Eye (tissue), 1 donor: ENCODE measurements around the gene CHRD.

Experiments
- DNase-seq: peaks from one replicate; pipeline ENCODE4 v3.0.0-alpha.2; 2015

CHRD gene

GRCh38 chr3:184361932-184362667, 17.8 kb upstream of the CHRD start:
- peak; percentile 87 for DNase-seq

GRCh38 chr3:184362668-184363546, 16.9 kb upstream of the CHRD start:
- DNase-seq = peak; percentile 98

GRCh38 chr3:184366619-184367289, 13.1 kb upstream of the CHRD start:
- peak; percentile 38 for DNase-seq

- DNase-seq = no peak
Measured at GRCh38 chr3:184368116-184368515, 11.7 kb upstream of the CHRD start.

- no peak for DNase-seq
Measured at GRCh38 chr3:184368586-184369183, 11.2 kb upstream of the CHRD start.

GRCh38 chr3:184371570-184372018, 8.3 kb upstream of the CHRD start:
- peak; percentile 90 for DNase-seq

GRCh38 chr3:184372296-184372821, 7.5 kb upstream of the CHRD start:
- no peak for DNase-seq

- no peak for DNase-seq
Measured at GRCh38 chr3:184372911-184373310, 6.9 kb upstream of the CHRD start.

- no peak for DNase-seq
Measured at GRCh38 chr3:184373422-184373821, 6.4 kb upstream of the CHRD start.

- no peak for DNase-seq
Measured at GRCh38 chr3:184375747-184376461, 4.0 kb upstream of the CHRD start.

- no peak for DNase-seq
Measured at GRCh38 chr3:184377374-184377773, 2.5 kb upstream of the CHRD start.

GRCh38 chr3:184377882-184378445, 1.9 kb upstream of the CHRD start, which contains the start of gene THPO:
TSS of gene THPO (minus strand) at chr3:184378207. CDS start at chr3:184376259, 1,948 bp downstream.
- no peak for DNase-seq

- no peak for DNase-seq
Measured at GRCh38 chr3:184378651-184379357, 1.1 kb upstream of the CHRD start.

GRCh38 chr3:184380185-184380626, 352 bp downstream of the CHRD start:
- peak; percentile 85 for DNase-seq

GRCh38 chr3:184380627-184381260, 890 bp downstream of the CHRD start:
- peak; percentile 59 for DNase-seq

- DNase-seq = peak; percentile 68
Measured at GRCh38 chr3:184381261-184382224, 1.7 kb downstream of the CHRD start.

GRCh38 chr3:184382326-184383032, 2.6 kb downstream of the CHRD start:
- DNase-seq = no peak

GRCh38 chr3:184383033-184383740, 3.3 kb downstream of the CHRD start:
- no peak for DNase-seq
